Measurements from ENCODE around the gene BCL11B.

Gene BCL11B

DNA sequence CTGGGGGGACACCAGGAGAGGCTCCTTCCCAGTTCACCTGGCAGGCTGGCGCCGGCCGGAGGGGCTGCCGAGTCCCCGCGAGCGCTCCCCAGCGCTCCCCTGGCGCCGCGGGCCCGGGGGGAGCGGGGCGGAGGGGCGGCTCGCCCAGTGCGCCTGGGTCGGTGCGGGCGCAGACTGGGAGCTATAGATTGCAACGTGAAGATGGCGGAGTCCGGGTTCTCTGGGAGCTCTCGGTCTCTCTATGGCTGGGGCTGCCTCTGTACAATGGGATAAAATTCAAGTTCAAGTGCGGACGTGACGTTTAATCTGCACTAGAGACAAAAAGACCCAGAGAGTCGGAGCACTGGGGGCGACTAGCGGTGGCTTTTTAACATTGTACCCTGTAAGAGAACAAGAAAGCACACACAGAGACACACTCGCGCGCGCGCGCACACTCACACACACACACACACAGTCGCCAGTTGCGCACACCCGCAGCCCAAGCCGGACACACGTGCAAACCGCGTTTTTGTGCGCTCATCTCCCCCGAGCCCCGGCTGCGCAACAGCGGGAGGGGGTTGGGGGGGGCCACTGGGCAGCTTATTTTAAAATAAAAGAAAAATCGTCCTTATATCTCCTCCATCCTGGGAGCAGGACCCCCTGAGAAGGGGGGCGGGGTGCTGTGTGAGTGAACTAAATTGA, at the start of gene BCL11B:
Gene BCL11B, minus strand, starts transcription at position 247 of the 681 bp plus-strand sequence. CDS start 979 bp downstream, outside the sequence.
- H3K27ac Mint-ChIP-seq, result peak within 1 kb of the TSS; percentile 12
- peaks cover 87% of the 10 kb centered on the region for H3K27me3 Mint-ChIP-seq
- peaks cover 3% of the 10 kb centered on the region for H3K9me3 Mint-ChIP-seq
- H3K4me1 Mint-ChIP-seq, result peaks cover 24% of the 10 kb centered on the region
- peak within 1 kb of the TSS; percentile 65 for H3K4me3 Mint-ChIP-seq
- peak; percentile 20 for ATAC-seq
- H3K36me3 Mint-ChIP-seq, result peaks cover 7% of the 10 kb centered on the region

DNA sequence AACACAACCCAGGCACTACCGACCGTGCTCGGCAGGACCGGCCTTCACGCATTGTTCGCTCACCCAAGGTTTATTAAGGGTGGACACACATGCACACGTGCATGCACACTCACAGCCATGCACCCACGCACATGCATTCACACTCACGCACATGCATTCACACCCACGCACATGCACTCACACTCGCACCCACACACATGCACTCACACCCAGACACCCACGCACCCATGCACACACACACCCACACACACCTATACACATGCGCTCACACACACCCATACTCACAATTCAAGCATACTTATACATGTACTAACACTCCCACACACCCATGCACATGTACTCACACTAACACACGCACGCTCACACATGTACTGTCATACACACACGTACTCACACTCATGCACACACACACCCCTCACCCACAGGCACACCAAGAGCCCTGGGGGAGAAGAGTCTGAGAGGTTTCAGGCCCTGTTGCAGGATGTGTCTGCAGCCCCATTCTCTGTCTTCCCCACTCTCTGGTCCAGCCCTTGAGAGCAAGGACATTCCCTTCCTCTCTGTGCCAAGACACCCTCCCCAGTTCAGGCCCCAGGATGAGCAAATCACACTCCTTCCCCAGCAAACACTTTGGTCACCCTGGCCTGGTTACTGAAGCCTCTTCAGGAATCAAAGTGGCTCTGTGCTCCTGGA, 49.4 kb upstream of the BCL11B start:
- no peak overlapping the region for H3K27ac Mint-ChIP-seq
- H3K4me1 Mint-ChIP-seq, result no peaks in the 10 kb centered on the region

DNA sequence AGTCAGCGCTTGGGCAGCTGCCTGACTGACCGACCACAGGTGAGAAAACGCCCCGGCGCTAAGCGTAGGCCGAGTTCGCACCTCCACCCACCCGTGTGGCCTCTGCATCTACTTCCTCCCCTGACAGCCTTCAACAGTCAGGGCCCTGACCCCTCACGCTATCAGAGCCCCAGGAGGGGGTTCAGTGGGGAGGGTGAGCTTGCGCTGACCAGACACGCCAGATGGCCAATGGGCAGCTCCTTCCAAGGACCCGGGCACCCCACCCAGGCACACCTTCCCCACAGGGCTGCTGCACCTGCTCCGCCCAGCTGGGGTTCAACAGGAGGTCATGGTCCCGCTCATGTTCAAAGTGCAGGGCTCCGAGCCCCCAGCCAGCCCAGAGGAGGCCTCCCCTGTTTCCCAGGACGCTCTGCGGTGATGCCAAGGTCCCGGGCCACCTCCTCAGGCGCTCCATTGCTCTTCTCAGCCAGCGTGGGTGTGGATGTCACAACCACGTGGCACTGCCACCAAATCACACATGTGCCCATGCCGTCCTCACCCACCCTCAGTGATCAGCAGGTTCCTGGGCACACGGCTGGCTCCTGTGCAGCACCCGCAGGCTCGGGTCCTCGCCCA, 48.7 kb upstream of the BCL11B start:
- no peak overlapping the region for H3K27ac Mint-ChIP-seq
- H3K4me1 Mint-ChIP-seq, result no peaks in the 10 kb centered on the region
- H3K27me3 Mint-ChIP-seq, result peaks cover 11% of the 10 kb centered on the region
- peaks cover 3% of the 10 kb centered on the region for H3K9me3 Mint-ChIP-seq
- no peak for ATAC-seq
- H3K36me3 Mint-ChIP-seq, result no peaks in the 10 kb centered on the region
- no peak overlapping the region for H3K4me3 Mint-ChIP-seq

More for the DNA sequence above, 49.4 kb upstream of the BCL11B start:
- no peaks in the 10 kb centered on the region for H3K36me3 Mint-ChIP-seq
- H3K4me3 Mint-ChIP-seq, result no peak overlapping the region
- peaks cover 3% of the 10 kb centered on the region for H3K9me3 Mint-ChIP-seq
- H3K27me3 Mint-ChIP-seq, result peaks cover 11% of the 10 kb centered on the region
- no peak for ATAC-seq

DNA sequence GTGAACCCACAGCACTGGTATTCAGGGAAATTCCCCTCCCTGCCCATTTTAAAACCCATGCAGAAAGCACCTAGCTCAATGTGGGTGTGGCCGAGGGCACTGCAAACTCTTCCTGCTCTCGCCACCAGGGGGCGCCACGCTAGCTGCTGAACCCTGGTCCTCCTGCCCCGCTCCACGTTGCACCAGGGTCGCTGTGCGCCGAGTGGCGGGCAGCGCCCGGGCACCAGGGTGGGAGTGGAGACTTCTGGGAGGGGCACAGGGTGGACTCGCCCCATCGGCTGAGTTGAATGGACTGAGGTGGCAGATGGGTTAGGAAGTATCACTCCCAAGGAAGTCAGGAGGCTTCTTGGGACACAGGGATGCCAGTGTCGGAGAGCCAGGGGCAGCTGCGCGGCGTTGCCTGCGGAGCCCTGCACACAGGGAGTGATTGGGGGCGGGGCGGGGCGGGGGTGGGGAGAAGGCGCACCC, 48.1 kb upstream of the BCL11B start:
- H3K27ac Mint-ChIP-seq, result no peak overlapping the region
- no peaks in the 10 kb centered on the region for H3K4me1 Mint-ChIP-seq
- H3K4me3 Mint-ChIP-seq, result no peak overlapping the region
- no peaks in the 10 kb centered on the region for H3K36me3 Mint-ChIP-seq
- ATAC-seq, result peak; percentile 10
- H3K9me3 Mint-ChIP-seq, result peaks cover 3% of the 10 kb centered on the region
- peaks cover 11% of the 10 kb centered on the region for H3K27me3 Mint-ChIP-seq

DNA sequence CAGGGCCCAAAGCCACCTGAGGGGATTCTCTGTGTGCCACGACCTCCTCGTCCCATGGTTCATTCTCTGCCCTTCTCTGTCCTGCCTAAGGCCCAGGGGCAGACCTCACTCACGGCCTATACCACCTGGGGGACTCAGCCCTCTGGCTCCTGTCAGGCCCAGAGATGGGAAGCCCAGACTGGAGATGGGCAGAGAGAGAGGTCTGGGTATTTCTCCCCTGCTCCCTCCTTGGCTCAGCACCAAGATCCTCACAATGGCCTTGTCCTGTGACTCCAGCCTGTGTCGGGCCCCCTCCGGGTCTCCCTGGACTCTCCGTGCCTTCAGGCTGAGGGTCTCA, 46.9 kb upstream of the BCL11B start:
- Mint-ChIP-seq H3K27ac (no peak overlapping the region), H3K27me3 (peaks cover 11% of the 10 kb centered on the region), H3K9me3 (peaks cover 3% of the 10 kb centered on the region), H3K4me3 (no peak overlapping the region), H3K4me1 (no peaks in the 10 kb centered on the region), H3K36me3 (no peaks in the 10 kb centered on the region)
- ATAC-seq, result no peak

DNA sequence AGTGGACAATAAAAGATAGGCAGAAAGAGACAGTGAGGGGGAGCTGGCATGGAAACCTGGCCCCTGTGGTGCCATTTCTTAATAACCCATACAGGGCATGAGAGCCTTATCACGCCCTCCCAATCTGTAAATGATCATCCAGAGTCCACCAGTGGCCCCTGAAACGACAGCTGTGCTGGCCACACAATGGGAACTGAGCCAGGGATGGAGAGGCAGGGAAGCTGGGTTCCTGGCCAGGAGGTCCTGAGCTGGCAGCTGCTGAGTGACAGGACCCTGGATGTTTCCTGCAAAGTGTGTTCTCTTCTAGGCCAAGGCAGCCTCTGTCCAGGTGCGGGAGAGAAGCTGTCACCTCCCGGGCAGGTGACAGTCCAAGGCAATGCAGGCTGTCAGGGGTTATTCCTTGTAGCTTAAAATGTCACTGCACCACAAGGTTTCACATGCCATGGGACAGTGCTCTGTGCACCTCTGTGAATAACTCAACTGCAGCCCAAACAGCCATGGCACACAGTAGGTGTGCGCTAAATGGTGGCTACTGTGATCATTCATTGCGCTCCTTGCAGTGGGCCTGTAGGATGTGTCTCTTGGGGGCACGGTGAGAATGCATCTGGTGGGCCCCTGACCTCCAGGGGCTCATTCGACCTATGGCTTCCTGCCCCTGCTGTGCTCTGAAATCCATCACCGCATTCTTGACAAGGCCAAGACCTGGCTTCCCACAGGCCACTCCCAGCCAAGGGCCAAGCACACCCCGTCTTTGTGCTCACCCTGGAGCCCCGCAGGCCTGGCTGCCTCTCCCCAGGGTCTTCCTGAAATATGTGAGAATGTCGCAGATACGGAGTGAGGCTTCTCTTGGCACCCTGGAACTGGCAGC, 46.3 kb upstream of the BCL11B start:
- ATAC-seq, result no peak
- Mint-ChIP-seq H3K27me3 (peaks cover 11% of the 10 kb centered on the region), H3K9me3 (peaks cover 3% of the 10 kb centered on the region), H3K4me3 (no peak overlapping the region), H3K4me1 (no peaks in the 10 kb centered on the region), H3K36me3 (no peaks in the 10 kb centered on the region), H3K27ac (no peak overlapping the region)

DNA sequence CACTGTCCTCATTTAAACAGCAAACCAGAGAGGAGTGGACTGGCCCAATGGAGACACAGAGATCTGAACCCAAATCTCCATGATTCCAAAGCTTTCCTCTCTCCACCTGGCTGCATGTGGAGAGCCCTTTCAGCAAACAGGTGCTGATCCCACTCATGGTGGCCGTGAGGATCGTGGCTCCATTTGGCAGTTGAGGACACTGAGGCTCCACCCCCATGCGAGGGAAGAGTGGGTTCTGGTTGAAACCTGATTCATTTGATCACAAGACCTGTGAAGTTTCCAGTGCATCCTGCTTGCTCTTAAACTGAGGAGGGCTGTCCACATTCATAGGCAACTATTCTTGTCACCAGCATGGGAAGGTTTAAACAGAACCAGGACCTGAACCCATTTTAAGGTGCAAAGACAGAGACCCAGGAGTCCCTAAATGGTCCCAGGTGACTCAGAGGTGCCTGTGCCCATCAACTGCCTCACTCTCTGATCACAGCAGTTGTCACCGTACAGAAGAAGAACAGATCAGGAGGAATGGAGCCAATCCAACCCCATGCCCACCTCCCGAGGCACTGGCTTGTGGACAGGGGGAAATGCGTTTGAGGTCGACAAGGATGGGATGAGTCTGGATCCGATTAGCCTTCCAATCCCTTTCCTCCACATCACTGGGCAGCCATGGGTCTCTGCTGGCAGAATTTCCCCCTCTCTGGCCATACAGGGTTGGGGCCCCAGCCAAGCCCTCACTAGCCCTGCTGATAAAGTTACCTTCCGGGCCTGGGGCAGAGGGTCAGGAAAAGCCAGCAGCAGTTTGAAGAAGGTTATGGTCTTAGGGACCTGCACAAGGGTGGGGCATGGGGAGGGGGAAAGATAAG, 45.5 kb upstream of the BCL11B start:
- Mint-ChIP-seq H3K27ac (no peak overlapping the region), H3K9me3 (peaks cover 3% of the 10 kb centered on the region), H3K4me3 (no peak overlapping the region)

DNA sequence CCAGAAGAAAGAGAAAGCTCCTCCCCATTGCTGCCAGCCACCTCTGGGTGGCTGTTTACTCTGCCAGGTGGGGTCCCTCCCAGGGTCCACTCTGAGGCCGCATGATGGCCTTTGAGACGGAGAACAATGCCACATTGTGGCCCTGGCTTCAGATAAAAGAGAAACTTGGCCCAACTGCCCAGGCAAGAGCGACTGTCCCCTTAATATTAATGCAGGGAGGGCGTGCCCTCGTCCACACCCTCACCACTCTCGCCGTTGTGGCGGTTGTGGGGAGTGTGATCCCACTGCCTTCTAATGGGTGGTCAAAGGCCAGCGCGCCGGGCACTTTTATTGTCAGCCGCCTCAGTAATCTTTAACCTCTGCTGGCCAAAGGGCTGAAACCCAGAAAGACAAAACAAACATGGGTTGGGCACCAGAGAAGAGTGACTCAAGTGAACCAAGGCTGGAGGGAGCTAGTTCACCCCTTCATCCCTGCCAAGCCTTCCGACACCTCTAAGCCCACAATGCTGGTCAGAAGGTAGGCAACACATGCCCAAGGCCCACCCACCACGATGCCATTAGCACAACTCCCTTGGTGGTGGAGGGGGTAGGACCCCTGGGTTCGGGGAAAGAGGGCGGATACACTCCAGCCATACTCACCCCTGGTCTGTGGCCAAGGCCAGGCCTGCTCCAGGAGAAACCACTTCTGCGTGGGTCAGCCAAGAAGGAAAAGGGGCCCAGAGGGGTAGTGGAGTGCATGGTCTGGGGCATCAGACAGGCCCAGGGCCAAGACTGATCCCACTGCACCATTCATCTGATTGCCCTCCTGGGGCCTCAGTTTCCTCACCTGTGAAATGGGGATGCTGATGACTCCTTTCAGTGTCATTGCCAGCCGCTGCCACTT, 44.5 kb upstream of the BCL11B start:
- Mint-ChIP-seq H3K9me3 (peaks cover 4% of the 10 kb centered on the region), H3K4me1 (no peaks in the 10 kb centered on the region), H3K4me3 (no peak overlapping the region)

More for the DNA sequence above, 45.5 kb upstream of the BCL11B start:
- no peaks in the 10 kb centered on the region for H3K36me3 Mint-ChIP-seq
- ATAC-seq, result no peak
- peaks cover 11% of the 10 kb centered on the region for H3K27me3 Mint-ChIP-seq
- no peaks in the 10 kb centered on the region for H3K4me1 Mint-ChIP-seq

DNA sequence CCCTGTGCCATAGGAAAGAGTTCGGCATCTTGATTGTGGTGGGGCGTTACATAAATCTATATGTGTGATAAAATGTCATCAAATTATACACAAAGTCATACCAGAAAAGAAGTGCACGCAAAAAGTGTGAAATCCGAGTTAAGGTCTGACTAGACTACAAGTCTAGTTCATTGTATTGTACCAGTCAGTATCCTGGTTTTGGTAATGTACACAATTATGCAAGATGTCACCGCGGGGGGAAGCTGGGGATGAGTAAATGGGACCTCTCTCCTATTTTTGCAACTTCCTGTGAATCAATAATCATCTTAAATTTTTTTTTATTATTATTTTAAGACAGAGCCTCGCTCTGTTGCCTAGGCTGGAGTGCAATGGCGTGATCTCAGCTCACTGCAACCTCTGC, 43.2 kb upstream of the BCL11B start:
- H3K36me3 Mint-ChIP-seq, result no peaks in the 10 kb centered on the region
- peaks cover 11% of the 10 kb centered on the region for H3K27me3 Mint-ChIP-seq
- H3K27ac Mint-ChIP-seq, result no peak overlapping the region
- no peaks in the 10 kb centered on the region for H3K4me1 Mint-ChIP-seq
- H3K9me3 Mint-ChIP-seq, result peaks cover 8% of the 10 kb centered on the region
- ATAC-seq, result no peak
- H3K4me3 Mint-ChIP-seq, result no peak overlapping the region

More for the DNA sequence above, 44.5 kb upstream of the BCL11B start:
- Mint-ChIP-seq H3K27ac (no peak overlapping the region), H3K27me3 (peaks cover 11% of the 10 kb centered on the region), H3K36me3 (no peaks in the 10 kb centered on the region)
- ATAC-seq, result no peak

DNA sequence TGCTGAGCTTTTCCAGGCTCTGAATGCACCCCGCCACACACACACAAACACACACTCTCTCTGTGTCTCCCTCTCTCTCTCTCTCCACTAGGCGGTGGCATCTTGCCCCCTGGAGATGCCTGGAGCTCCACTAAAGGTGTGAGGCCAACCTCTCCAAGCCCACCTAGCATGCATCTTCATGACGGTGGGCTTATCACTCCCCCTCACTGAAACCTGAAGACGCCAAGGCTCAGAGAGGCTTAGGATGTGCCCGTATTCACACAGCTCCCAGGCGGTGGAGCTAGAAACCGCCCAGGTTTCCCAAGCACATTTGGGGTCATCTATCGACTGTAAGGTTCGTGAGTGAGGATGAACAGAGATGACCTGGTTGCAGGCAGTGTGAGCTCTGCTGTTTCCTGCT, 42.6 kb upstream of the BCL11B start:
- no peak overlapping the region for H3K4me3 Mint-ChIP-seq
- H3K9me3 Mint-ChIP-seq, result peaks cover 8% of the 10 kb centered on the region
- no peak overlapping the region for H3K27ac Mint-ChIP-seq
- no peak for ATAC-seq
- peaks cover 10% of the 10 kb centered on the region for H3K27me3 Mint-ChIP-seq
- no peaks in the 10 kb centered on the region for H3K36me3 Mint-ChIP-seq
- H3K4me1 Mint-ChIP-seq, result no peaks in the 10 kb centered on the region

DNA sequence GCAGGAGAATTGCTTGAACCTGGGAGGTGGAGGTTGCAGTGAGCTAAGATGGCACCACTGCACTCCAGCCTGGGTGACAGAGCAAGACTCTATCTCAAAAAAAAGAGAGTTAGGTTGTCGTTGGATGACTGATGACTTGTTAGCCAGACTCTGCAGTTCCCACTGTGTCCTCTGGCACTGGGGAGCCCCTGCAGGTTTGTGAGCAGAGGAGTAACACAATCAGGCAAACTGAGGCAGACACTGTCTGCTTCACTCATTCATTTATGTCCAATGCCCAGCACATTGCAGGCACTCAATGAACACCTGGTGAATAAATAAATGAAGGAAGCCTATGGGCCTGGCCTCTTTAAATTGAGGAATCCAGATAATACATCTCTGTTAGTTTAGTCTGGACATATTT, 41.2 kb upstream of the BCL11B start:
- Mint-ChIP-seq H3K36me3 (no peaks in the 10 kb centered on the region), H3K4me3 (no peak overlapping the region), H3K27me3 (no peaks in the 10 kb centered on the region), H3K4me1 (no peaks in the 10 kb centered on the region), H3K27ac (no peak overlapping the region), H3K9me3 (peaks cover 8% of the 10 kb centered on the region)
- no peak for ATAC-seq

DNA sequence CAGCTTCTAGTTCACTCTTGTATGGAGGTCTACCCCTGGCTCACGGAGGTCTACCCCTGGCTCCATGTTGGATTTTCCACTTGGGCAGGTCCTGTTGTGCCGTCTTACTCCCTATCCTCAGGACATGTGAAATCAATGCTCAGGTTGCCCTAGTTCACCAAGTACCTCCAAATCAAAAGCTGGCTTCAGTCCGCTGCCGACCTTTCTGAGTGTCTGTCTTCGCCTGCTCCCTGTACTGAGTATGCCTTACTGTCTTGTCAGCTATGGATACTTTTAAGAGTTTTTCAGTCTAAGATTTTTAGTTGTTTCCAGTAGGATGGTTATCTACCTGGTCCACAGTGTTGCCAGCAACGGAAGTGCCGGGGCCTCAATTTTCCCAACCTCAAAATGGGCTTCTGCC, 40.1 kb upstream of the BCL11B start:
- Mint-ChIP-seq H3K27ac (no peak overlapping the region), H3K4me3 (no peak overlapping the region), H3K9me3 (peaks cover 11% of the 10 kb centered on the region), H3K4me1 (no peaks in the 10 kb centered on the region), H3K36me3 (no peaks in the 10 kb centered on the region), H3K27me3 (no peaks in the 10 kb centered on the region)
- ATAC-seq, result no peak

DNA sequence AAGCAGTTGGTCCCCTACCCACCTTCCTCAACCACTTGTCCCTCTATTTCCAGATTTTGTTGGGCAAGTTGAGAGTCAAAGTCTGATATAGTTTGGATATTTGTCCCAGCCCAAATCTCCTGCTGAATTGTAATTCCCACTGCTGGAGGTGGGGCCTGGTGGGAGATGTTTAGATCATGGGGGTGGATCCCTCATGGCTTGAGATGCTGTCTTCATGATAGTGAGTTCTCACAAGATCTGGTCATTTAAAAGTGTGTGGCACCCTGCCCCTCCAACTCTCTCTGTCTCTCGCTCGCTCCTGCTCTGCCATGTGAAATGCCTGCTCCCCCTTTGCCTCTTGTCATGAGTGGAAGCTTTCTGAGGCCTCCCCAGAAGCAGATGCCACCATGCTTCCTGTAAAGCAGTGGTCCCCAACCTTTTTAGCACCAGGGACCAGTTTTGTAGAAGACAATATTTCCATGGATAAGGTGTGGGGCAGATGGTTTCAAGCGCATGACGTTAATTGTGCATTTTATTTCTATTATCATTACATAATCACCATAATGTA, 37.3 kb upstream of the BCL11B start:
- Mint-ChIP-seq H3K4me3 (no peak overlapping the region), H3K4me1 (no peaks in the 10 kb centered on the region), H3K36me3 (no peaks in the 10 kb centered on the region), H3K9me3 (peaks cover 11% of the 10 kb centered on the region), H3K27me3 (no peaks in the 10 kb centered on the region), H3K27ac (no peak overlapping the region)
- ATAC-seq, result no peak

Data from stimulated activated memory B cell treated with anti-CD40 and anti-IgM and Interleukin-4, amounts not matched to agents 10 μg/mL and 1 μg/mL and 100 μg/mL, for 72 hours (primary cell).